Stimulated activated CD8-positive, alpha-beta memory T cell treated with anti-CD3 and anti-CD28 coated beads, Interleukin-15, amount 100 ng/mL, for 1 hour (primary cell): Measurements from ENCODE around the gene ZMIZ1.

Experiments
- DNase-seq: peaks from one replicate; pipeline ENCODE4 v3.0.0-alpha.2; 2020; ENCODE audit warnings: low read depth

ZMIZ1 gene

DNA sequence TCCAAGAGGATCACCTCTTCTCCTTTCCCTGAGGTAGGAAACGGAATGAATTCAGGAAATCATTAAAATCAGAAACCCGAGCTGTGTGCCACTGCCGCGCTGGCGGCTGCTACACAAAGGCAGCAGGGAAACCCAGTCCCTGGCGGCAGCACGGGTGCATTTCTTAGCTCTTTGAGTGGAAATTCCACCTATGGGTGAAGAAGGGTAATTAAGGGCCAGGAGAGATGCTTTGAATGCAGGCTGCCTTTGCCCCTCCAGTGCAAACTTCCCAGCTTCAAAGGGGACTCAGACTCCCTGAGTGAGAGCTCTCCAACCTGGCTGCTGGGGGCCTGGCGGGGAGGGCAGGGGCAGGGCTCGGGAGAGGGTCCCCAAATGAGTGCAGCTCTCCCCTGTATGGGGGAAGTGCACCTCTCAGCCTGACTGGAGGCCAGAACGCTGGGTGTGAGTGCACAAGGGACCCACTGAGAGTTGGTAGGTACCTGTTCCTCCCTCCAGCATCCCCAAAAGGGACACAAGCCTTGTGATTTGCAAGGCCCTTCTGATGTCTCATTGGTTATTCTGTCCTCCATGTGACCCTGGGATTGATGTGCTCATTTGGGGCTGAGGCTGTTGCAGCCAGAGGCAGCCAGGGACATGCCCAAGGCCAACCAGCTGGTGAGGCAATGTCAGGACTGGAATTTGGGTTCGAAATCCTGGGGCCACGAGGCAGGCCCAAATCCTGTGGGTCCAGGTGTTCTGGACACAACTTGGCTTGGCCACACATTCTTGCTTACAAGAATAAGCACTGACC, 16.3 kb upstream of the ZMIZ1 start:
- DNase-seq, result no peak

DNA sequence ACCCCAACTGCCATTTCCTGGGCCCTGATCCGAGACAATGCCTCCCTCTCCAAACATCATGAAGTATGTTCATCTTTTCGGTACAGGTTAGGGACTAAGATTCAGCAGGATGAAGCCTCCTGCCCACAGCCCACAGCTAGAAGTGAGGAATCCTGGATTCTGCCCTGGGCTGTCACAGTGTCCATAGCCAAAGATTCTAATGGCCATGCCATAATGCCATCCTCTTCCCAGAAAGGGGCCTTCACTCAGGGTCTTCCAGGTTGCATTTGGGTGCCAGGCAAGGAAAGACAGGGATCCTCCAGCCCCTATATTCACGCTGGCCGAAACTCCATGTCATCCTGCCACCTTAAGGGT, 15.7 kb upstream of the ZMIZ1 start:
- no peak for DNase-seq

DNA sequence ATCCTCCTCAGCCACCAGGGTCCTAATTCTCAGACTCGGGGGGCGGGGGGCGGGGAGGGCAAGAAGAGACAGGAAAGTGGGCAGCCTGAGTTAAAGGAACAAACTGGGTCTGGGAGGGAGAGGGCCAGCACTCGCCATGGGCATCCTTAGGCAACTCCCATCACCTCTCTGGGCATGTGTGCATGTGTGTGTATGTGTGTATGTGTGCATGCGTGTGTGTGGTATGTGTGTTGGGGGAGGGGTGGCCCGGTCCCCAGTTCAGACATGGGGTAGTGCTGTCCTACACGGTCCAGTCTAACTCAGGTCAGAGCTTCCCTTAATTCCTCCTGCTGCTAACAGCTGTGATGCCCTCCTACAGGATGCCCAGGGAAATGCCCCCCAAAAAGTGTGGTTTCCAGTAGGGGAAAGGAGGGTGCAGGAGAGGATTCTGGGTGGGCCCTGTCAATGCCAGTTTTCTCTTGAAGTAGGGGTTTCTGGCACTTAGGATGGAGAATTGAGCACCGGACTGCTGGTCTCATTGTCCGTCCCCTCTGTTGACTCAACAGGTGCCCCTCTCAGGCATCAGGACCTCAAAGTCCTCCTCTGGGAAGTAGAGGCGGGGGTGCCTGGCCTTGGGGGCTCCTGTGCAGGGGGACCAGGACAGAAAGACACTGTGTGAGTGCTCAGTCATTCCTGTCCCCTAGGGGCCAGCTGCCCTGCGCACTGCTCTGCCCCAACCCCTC, 15.1 kb upstream of the ZMIZ1 start:
- no peak for DNase-seq

DNA sequence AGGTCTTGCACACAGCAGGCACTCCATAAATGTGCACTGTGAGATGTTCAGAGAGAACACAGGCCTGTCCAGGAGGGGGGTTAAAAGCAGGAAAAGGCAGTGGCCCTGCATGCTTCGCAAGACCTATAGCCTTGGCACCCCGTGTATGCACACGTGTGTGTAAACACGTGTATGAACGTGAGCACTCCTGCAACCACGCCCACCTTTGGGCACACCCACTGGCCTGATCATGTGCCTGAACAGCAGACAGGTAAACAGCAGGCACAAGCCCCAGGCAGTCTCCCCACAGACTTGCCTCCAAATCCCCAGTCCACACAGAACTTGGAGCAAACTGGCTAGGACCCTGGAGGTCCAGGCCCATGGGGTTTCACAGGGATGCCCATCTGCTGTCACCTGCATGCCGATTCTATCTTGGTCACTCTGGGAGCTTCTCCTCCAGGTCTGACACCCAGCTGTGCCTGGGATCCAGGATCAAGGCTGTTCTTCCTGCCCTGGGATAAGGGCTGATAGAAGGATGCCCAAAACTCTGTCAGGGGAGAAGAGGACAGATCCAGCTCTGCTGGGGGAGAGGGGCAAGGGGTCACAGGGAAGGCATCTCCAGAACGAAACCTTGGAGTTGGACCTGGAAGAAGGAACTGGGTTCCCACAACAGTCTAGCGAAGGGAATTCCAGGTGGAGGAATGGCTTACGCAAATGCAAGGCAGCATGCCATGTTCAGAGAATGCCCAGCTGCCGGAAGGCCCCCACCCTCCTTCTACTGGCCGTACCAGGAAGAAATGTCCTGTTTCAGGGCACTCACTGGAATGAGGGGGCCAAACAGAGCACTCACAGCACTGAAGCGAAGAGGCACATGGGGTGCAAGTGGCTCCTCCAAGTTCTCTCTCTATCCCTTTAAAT, 14.3 kb upstream of the ZMIZ1 start:
- DNase-seq, result no peak

DNA sequence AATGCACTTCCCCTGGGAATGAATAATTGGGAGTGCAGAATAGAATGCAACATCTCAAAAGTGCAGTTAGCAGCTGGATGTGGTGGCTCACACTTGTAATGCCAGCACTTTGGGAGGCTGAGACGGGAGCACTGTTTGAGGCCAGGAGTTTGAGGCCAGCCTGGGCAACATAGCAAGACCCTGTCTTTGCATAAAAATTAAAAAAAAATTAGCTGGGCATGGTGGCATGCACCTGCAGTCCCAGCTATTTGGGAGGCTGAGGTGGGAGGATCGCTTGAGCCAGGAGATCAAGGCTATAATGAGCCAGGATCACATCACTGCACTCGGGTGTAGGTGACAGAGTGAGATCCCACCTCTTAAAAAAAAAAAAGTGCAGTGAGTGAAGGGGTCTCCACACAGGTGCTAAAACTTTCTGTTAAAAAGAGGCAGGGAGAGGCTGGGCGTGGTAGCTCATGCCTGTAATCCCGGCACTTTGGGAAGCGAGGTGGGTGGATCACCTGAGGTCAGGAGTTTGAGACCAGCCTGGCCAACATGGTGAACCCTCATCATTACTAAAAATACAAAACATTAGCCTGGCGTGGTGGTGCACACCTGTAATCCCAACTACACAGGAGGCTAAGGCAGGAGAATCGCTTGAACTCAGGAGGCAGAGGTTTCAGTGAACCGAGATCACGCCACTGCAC, 13.5 kb upstream of the ZMIZ1 start:
- no peak for DNase-seq

DNA sequence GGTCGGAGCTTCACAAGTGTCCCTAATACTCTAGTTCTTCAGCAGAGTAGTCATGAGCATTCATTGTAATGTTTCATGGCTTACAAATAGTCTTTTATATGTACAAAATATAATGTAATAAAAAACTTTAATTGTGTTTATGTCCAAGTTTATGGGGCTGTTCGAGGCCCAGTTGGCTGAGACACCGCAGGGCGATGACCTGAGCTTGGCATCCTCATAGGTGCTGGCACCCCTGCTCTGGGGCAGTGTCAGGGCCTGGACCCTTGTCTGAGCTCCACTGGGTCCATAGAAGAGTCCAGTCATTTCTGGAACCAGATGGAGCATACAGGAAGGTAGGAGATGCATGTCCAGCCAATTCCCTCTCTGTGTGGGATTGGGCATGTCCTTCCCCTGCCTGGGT, 12.9 kb upstream of the ZMIZ1 start:
- no peak for DNase-seq

DNA sequence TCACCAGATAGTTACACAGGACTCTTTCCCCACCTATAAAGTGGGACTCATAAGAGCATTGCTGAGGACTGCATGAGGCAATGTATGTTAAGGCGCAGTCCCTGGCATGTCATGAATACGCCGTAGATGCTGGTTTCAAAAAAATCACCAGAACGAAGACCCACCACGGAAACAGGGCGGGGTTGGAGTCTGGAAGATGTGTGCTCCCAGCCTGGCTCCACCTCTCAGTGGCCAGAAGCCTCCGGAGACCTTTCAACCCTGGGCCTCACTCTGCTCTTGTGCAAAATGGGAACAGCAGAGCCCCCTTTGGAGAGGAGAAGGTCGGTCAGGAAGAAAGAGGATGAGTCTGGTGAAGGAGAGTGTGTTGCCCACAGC, 12.4 kb upstream of the ZMIZ1 start:
- no peak for DNase-seq

DNA sequence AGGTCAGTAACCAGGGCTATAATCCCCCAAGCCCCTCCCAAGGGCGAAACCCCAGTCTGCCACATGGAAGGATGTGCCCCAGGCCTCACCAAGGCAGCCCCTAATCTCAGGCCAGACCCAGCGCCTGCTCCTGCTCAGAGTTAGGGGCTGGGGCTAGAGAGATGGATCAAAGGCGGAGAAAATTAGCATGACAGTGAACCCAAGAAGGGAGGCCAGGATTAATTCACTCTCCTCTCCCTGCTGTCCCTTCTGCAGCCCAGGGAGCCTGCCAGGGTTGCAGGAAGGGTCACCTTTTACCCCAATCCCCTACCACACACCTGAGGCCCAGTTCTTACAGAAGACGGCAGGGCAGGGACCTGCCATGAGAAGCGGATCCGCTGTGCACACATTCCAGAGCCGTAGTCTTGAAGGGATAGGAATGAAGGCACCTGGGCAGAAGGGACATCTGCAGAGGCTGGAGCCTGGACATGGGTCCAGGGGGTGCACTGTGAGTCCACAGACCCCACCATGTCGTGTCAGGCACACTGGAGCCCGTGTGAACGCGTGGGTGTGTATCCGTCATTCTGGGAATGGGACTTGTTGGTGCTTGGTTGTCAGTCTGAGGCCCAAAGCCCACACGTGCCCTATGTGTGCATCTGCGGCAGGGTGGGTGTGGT, 11.9 kb upstream of the ZMIZ1 start:
- no peak for DNase-seq

DNA sequence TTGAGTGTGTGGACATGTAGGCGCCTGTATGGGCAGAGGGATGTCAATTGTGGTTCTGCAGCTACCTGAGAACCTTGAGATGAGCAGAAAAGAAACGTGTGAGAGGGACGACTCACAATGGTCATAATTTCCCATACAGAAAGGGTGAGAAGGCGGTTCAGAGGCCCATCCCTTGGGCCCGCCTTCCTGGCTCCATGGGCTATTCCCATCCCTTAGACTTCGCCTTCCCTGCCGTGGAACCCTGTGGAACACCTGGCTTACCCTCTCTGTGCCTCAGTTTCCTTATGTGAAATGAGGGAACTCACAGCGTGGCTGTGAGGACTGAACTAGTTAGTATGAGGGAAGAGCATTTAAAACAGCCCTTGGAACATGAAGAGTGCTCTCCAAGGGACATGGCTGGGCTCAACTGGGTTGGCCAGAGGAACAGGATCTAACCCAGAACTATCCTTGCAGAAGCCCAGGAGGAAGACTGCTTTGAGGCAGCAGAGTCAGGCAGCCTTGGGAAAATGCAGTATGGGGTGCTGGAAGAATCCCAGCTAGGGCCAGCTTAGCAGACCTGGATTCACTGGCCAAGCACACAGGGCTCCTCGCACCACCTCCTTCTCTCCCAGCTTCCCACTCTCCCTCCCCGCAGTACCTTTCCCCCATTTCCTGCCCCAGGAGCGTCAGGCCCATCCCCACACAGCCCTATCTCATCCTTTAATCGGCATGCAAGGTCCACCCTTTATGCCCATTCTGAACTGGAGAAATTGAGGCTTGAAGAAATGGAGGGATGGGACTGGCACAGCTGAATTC, 11.1 kb upstream of the ZMIZ1 start:
- no peak for DNase-seq

DNA sequence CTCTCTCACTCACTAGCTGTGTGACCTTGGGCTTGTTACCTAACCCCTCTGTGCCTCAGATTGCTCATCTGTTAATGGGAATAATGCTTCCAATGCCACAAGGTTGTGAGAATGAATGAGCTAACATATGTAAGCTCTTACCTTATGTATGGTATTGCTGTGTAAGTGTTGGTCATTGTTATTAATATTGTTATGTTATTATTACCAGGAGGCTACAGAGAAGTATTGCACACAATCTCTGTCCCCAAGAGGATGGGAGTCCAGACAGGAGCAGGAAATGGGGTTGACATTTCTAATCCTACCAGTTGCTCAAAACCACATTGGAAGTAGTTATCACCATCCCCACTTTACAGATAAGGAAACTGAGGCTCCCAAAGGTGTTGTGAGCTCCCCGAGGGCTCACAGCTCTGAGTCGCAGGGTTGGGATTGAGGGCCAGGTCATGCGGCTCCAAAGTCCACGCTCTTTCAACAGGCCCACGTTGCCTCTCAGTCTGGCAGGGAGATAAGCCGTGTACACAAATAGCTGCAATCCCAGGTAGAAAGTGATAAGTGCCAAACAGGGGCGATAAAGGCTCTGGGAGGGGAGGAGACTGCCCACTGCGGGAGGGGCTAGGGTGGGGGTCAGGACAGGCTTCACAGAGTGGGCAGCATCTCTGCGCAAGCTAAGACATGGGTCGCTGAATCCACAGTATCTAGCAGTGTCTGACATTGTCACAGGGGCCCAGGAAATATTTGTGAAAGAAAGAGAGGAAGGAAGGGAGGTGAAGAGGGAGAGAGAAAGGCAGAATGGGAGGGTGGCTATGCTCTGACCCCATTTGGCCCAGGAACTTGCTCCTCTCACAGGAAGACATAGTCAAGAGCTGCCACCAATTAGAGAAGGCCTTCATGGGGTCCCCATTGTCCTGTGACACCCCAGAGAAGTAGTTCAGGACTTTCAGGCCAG, 9.6 kb upstream of the ZMIZ1 start:
- no peak for DNase-seq

DNA sequence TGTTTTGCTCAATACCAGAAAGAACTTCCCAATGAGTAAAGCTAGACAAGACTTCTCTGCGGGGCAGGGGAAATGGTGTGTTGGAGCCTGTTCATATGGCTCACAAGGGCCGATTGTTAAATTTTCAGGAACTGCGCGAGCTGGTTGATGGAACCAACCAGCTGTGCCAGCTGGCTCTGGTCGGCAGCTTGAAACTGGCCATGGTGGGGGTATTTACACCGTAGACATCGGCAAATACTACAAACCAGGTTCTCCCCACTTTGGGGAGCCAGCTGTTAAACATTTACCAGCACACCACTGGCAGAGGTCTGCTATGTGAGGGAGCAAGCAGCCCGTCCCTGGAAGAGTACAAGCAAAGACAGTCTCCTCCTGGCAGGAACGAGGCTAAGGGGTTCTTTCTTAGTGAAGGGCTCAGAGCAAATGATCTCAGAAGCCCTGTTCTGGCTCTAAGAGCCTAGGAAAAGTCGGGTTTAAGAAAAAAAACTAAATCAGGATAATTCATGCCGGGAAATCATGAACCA, 8.8 kb upstream of the ZMIZ1 start:
- DNase-seq, result no peak

DNA sequence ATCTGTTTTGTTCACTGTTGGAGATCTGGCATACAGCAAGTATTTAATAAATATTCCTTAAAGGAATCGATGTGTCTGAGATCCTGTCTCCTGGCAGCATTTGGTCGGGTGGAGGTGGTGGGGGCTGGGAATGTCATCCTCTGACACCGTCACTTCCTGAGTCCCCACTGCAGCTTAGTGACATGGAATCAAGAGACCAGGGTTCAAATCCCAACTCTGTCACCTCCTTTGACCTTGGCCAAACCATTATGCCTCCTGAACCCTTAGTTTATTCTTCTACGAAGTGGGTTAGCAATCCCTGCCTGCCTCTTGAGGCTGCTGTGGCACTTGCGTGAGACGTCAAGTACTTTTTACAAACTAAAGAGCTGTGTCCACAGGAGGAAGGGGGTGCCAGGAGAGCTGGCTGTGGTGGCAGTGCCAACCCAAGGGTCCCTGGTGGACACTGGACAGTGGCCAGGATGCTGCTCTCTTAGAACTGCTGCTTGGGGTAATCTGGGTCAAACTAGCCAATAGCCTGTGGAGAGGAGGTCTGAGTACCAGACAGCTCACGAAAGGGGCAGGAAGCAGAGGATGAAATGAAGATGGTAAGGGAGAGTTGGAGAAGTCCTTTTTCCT, 8.0 kb upstream of the ZMIZ1 start:
- no peak for DNase-seq

DNA sequence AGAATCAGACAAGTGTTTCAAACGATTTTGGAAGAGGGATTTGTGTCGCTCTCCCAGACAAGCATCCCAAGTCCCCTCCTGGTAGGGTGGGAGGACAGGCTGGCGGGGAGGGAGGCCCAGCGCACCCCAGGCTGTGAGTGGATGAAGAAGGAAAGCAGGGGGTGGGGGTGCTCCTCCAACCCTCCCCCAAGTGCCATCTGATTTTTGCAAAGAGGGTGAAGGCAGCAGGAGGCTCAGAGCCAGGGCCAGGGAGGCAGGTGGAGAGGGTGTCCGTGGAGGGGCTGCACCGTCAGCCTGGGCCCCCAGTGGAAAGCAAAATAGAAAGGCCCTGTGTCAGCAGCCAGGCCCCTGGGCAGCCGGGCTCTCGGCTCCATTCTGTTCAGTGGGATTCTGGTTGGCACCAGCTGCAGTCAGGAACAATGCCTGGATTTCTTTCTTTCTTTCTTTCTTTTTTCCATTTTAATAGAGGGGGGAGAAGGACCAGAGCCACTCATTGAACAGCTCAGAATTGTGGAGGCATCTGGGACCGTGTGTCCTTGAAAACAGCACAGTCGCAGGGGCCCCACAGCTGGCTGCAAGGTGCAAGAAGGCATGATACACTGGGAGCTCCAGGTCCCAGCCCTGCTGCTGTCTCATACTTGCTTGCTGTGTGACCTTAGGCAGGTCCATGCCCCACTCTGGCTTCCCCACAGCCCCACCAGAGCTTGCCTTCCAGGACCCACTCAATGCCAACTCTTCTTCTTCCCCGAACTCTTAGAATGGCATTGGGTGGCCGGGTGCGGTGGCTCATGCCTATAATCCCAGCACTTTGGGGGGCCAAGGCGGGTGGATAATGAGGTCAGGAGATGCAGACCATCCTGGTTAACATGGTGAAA, 7.1 kb upstream of the ZMIZ1 start:
- no peak for DNase-seq

DNA sequence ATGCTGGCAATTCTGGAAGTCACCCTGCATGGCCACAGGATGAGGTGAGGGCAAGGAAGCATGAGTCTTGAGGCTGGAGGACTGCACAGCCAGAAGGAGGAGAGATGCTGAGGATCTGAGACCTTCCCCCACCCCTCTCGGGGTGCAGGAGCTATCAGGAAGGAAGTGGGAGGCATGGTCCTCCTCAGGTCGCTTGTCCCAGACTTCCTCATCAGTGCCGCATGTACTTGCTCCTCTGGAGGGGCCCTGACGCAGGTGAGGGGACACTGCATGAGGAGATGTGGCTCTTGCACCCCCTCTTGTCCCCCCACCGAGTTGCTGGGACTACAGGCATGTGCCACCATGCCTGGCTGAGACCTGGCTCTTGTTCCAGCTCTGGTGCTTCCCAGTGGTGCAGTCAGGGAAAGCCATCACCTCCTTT, 5.7 kb upstream of the ZMIZ1 start:
- DNase-seq, result no peak

DNA sequence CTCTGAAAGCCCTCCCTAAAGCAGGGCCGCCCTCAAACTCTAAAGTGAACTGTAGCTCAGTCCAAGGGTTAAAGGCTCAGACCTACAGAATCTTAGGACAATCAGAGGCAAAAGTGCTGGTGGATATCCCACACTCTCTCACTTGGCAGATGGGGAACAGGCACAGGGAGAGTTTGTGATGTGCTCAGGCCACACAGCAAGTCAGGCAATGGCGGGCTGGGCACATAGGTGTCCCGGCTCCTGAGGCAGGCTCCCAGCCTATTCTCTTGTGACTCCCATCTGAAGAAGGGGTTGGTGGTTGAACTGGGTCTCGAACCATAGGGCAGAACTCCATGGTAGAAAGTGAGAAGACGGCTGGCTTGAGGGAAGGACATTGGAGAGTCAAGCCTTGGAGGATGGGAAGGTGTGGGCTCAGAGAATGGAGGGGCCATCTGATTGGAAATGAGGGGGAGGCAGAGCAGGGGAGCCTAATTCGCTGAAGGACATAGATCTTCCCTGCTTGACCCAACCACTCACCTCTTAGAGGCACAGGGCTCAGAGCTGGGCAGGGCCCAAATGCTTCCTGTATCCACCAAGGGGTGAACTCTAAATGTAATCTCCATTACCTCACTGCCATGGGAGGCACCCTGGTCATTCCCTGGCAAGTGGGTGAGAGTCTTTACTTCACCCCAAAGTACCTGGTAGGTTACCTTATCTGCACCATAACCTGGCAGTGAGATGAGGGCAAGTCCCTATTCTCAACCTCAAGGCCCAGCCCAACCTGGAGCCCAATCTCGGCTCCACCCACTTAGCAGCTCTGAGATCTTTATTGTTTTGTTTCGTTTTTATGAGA, 4.9 kb upstream of the ZMIZ1 start:
- DNase-seq, result no peak

DNA sequence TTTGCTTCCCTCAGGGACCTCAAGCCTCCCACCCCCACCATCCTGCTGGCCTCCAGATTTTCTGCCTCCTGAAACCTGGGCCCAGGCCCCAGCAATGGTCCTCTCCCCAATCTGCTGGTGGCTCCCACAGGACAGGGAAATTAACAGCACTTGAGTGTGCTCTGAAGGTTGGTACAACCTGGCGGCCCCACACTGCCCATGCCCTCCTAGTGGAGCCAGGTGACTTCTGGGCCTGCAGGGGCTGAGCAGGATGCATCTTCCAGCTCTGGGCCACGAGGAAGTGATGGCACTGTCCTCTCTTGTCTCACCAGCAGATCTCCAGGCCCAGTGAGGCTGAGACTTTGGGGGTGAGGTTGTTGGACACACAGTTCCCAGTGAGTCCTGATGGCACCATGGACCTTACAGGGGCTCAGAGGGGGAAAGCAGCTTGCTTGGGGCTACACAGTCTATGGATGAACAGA, 3.6 kb upstream of the ZMIZ1 start:
- no peak for DNase-seq

DNA sequence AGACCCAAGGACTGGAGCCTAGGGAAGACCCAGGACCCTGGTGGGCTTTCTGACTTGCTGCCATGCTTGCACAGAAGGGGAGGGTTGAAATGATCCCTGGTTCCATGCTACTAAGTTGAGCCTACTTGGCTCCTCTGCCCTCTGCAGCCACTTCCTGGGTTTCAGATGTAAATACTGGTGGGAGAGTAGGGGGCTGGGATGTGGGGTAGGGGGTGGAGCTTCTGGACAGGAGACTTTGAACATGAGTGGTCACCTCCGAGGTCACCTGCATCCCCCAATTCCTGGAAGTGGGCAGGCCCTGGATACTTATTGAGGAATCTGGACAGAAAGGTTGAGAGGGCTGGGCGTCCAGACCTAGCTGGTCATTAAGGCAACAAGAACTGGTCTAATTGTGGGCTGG, 2.9 kb upstream of the ZMIZ1 start:
- DNase-seq, result no peak
